ENCODE data around the gene DMP1. TPM values are rescaled to one million over a fixed set of nuclear protein-coding genes. Genes with fewer than 3 reads are reported as not detected.

DMP1 gene, protein sequence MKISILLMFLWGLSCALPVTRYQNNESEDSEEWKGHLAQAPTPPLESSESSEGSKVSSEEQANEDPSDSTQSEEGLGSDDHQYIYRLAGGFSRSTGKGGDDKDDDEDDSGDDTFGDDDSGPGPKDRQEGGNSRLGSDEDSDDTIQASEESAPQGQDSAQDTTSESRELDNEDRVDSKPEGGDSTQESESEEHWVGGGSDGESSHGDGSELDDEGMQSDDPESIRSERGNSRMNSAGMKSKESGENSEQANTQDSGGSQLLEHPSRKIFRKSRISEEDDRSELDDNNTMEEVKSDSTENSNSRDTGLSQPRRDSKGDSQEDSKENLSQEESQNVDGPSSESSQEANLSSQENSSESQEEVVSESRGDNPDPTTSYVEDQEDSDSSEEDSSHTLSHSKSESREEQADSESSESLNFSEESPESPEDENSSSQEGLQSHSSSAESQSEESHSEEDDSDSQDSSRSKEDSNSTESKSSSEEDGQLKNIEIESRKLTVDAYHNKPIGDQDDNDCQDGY
- 0.05 TPM for polyA plus RNA-seq (ENCODE audit: insufficient read length)

DNA sequence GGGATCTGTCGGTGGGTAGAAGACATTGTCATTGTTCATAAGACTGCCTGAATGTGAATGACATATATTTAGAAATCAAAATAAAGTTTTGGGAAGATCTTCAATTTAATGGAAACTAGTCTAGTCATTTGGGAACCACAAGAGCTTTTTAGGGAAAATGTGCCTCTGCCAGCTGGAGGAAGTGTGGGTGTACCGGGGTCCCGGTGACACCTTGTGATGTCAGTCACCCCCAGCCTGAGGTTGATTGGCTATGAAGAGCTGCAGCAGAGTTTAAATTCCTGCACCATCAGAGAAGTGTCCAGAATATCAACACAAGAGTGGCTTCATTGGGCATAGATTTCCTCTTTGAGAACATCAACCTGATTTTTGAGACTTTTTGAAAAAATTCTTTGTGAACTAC lies at the start of gene DMP1:
Gene DMP1, plus strand, starts transcription at position 301 of the 400 bp plus-strand sequence. CDS start 6,213 bp downstream, outside the sequence.
- no peak for DNase-seq (ENCODE audit: low read depth)

DNA sequence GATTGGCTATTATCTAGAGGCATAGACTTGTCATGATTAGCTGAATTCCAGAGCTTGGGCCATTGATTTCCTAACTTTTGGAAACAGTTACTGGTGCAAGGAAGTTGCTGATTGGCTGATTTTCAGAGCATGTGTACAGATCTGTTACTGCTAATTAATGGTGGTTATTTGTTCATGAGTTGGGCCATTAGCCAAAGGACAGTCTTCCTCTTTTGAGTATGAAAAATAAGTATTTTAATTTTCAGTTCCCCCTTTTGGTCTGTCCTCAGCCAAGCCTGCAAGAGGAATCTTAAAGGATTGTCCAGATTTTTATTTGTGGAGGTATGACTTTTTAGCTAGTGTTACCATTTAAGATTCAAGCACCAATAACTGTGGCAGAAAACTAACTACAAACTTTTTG lies 48.7 kb upstream of the DMP1 start:
- no peak for DNase-seq (ENCODE audit: low read depth)

DNA sequence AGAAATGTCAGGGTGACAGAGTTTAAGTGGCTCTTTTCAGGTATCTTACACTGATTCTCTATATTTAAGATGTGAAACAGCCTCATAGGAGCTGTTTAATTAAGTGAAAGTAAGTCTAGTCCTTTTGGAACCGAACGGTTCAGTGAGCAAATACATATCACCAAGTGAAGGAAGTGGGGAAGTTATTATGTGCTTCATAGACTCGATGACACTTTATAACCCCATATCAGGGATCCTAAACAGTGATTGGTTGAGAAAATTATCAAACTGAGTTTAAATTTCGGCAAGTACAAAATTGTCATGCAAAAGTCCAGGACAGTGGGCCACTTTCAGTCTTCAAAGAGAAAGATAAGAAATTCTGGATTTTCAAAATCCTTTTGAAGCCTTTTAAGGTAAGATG lies 41.9 kb upstream of the DMP1 start, which contains the start of gene DSPP:
Gene DSPP, plus strand, starts transcription at position 301 of the 400 bp plus-strand sequence. CDS start 2,380 bp downstream, outside the sequence.
- DNase-seq (ENCODE audit: low read depth), result no peak

DNA sequence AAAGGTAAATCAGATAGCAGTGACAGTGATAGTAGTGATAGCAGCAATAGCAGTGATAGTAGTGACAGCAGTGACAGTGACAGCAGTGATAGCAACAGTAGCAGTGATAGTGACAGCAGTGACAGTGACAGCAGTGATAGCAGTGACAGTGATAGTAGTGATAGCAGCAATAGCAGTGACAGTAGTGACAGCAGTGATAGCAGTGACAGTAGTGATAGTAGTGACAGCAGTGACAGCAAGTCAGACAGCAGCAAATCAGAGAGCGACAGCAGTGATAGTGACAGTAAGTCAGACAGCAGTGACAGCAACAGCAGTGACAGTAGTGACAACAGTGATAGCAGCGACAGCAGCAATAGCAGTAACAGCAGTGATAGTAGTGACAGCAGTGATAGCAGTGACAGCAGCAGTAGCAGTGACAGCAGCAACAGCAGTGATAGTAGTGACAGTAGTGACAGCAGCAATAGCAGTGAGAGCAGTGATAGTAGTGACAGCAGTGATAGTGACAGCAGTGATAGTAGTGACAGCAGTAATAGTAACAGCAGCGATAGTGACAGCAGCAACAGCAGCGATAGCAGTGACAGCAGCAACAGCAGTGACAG lies 35.7 kb upstream of the DMP1 start:
- DNase-seq (ENCODE audit: low read depth), result no peak

DNA sequence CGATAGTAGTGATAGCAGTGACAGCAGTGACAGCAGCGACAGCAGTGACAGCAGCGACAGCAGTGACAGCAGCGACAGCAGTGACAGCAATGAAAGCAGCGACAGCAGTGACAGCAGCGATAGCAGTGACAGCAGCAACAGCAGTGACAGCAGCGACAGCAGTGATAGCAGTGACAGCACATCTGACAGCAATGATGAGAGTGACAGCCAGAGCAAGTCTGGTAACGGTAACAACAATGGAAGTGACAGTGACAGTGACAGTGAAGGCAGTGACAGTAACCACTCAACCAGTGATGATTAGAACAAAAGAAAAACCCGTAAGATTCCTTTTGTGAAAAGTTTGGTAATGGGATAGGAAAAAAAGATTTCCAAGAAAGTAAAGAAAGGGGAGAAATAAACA lies 33.8 kb upstream of the DMP1 start:
- DNase-seq (ENCODE audit: low read depth), result no peak

DNA sequence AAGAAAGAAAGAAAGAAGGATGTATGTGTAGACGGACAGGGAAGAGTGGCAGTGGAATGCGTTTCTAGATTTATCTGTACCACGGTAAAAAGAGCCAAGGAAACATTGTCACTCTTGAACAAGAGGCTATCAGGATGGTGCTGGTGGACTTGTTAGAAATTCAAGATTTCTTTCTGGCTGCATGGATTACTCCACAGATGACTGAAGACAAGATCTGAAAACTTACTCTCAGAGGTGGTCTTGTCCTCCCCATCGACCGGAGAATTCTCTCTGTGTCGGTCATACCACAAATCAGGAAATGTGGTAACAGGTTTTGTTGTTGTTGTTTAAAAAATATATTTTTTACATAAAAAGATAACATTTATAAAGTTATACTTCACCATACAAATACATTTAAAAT lies 30.0 kb upstream of the DMP1 start:
- DNase-seq (ENCODE audit: low read depth), result no peak

DNA sequence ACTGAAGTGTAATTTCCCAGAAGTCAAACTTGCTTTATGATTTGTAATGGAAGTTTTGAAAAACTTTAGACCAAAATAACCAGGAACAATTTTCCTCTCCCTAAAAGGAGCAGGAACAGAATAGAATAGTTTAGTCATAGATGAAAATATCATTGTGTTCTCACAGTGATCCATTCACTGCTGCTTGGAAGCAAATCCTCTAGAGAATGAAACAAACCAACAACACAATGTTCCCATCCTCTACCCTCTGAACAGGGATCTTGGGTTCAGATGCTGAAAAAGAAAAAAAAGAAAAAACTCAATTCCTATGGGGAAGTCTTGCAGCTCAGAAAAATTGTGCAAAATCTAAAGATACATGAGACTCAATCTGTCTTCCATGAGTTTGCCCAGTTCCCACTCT lies 29.6 kb upstream of the DMP1 start:
- no peak for DNase-seq (ENCODE audit: low read depth)

DNA sequence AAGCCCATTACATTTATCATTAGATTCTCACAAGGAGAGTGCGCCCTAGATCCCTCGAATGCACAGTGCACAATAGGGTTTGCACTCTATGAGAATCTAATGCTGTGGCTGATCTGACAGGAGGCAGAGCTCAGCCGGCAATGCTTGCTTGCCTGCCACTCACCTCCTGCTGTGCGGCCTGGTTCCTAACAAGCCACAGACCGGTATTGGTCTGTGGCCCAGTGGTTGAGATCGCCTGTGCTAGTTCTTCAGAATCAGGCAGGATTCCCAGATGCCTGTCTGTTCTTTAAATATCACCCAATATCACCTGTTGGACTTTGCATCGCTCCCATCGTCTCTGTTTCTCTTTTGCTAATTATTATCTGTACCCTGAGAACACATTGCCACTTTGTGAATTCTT lies 27.8 kb upstream of the DMP1 start:
- no peak for DNase-seq (ENCODE audit: low read depth)

DNA sequence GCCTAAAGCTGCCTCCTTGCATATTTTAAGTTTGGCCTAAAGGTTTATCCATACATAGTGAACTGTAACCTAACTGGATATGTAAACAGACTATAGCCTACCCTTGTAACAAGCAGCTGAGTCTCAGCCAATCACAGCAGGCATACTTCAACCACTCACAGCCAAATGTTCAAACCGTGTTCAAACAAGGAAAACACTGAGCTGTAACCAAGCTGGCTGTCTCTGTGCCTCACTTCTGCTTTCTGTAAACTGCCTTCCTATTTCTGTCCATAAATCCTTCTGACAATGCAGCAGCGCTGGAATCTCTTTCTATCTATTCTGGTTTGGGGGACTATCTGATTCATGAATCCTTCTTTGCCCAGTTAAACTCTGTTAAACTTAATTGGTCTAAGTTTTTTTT lies 25.4 kb upstream of the DMP1 start:
- DNase-seq (ENCODE audit: low read depth), result no peak

DNA sequence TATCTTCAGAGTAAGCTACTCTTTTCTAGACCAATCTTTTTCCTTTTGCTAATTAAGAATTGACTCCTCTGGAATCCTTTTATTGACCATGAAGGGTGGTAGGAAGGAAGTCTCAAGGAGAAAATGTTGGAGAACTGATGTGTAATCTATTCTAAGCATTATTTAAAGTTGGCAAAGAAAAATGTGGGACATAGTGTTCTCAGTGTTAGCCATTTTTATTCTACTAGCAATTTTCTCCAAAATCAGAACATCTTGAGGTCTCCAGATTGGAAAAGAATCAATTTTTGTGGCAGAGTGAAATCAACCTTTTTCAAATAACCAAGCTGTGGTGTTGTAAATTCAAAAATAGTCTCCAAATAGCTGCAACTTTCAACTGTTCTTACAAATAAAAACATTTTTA lies 18.4 kb upstream of the DMP1 start:
- DNase-seq (ENCODE audit: low read depth), result no peak

DNA sequence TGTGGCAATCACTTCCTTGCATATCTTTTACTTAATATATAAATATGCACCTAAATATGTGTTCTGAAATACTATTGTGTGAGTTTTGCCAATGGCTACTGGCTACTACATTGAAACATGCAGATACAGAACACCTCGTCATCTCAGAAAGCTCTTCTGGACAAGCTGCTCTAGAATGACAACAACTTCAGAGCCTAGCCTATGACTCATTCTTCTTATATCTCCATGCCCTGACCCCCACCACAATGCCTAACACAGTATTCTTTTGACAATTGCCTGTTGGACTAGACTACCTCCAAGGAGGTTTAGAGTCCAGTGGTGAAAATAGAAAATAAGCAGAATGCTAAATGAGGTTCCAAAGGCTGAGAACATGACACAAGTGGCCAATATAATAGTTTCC lies 17.6 kb upstream of the DMP1 start:
- DNase-seq (ENCODE audit: low read depth), result no peak

DNA sequence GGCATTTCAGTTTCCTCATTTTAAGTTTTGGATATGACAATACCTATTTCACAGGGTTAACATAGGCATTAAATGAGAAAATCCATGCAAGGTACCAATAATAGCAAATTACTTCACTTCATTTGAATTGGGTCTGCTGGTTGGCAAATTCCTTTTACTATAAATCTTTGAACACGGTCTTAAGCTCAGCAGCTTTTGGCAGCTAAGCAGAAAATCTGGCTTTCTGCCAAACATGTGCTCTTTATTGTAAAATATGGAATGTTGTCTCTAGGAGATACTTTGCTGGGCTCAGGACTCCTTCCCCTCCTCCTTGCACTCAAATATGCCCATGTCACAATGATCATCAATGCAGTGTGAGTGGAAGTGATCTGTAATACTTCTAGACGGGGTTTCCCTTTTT lies 16.8 kb upstream of the DMP1 start:
- DNase-seq (ENCODE audit: low read depth), result peak; percentile 60

DNA sequence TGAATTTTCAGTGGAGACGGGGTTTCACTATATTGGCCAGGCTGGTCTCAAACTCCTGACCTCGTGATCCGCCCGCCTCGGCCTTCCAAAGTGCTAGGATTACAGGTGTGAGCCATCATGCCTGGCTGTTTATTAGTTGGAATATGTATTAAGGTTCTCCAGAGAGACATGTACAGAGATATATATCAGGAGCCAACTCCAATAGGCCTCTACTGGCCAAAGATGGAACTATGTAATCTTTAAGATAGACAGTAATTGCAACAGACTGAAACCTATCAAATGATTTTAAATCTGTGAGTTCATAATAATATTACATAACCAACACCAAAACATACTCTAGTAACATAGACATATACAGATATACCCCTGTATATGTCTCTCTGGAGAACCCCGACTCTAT lies 5.8 kb upstream of the DMP1 start:
- no peak for DNase-seq (ENCODE audit: low read depth)

DNA sequence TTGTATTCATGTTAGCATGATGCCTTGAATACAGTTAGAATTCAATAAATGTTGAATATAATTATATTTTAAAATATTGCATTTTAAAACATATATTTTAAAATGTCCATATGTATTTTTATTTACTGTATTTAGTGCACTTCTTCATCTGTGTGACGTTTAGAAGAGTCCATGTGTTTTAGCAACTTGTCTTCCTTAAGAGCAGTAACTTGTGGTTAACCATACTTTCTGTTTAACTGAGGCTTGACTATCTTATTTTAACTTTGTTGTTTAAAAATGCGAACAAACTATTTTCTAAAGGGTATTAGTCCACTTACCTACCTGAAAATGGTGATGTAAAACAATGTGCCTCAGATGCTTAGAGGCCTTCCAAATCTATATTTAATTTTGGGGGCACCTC lies 858 bp downstream of the DMP1 start:
- DNase-seq (ENCODE audit: low read depth), result no peak

DNA sequence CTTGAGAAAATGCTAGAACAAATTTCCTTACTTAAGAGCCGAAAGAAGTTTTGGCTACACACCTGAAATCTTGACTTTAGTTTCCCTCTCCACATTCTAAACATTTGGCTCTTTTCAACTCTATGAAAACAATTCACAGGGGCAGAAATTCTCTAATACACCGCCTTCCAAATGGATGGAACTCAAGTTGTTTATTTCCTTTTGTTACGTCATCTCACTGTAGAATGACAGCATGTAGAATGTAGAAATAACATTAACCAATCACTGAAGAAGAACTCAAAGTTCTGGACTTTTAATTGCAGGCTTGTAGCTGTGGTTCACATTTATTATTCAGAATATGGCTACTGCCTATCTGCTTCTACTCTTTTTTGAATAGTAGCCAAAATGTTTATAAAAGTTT lies 1.9 kb downstream of the DMP1 start:
- no peak for DNase-seq (ENCODE audit: low read depth)

DNA sequence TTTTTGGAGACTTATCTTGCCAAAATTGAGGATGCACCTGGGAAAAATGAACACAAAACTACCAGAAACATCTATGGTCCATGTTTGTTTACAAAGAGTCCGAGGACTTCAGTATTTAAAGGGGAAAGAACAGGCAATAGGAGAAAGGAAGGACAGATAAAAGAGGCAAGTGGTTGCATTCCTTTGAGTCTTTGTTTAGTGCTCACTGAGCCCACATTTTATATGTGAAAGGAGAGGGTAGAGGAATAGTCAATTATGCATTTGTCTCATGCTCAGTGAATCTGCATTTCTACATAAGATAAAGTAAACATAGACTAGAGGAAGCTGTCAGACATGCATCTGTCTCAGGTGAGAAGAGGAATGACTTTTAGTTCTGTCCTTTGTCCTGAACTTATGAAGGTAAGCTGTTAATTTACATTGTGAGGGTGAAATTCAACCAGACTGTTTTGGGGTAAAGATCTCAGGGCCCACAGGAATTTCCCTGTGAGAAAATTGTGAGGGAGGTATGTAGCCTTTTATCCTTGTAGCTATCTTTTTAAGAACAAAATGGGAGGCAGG lies 4.5 kb downstream of the DMP1 start:
- no peak for DNase-seq (ENCODE audit: low read depth)

DNA sequence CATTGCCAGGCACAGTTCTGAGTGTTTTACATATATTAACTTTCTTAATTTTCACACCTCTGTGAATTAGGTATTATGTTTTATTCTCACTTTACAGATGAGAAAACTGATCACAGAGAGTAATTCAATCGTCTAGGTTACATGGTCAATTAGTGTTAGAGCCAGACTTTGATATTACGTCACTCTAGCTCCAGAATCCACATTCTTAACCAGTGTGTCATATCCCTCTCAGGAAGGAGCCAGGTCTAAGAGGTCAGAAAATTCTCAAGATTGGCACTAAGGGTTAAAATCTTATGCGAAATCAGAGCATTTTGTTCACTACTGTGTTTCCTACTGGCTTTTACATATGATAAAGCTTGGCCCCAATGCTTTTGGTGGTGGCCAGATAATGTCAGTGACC lies 7.4 kb downstream of the DMP1 start:
- DNase-seq (ENCODE audit: low read depth), result no peak

DNA sequence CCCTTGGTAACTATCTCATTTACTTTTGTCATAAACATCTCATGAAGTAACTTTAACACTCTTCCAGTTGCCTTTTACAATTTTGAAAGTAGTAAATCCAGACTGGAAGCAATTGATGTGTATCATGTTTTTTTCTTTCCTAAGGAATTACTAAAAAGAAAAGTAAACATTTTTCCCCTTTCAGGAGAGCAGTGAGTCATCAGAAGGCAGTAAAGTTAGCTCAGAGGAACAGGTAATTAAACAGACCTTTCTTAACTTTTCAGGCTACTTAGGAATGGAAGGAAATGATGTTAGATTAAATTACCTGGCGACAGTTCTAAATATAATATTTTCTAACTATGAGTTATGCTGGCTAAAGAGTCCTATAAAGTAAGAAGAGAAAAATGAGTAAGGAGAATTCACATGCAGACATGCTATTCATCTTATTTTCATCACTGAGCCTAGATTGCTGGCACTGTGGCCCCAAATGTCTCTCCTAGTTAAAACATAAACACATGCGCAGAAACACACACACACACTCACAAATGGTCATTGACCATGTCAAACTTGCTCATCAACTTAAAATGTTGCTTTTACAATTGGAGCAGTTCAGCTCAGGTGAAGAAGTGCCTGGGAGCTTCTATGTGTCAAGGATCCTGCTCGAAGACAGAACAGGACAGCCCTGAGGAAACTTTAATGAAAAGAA lies 9.3 kb downstream of the DMP1 start:
- no peak for DNase-seq (ENCODE audit: low read depth)

DNA sequence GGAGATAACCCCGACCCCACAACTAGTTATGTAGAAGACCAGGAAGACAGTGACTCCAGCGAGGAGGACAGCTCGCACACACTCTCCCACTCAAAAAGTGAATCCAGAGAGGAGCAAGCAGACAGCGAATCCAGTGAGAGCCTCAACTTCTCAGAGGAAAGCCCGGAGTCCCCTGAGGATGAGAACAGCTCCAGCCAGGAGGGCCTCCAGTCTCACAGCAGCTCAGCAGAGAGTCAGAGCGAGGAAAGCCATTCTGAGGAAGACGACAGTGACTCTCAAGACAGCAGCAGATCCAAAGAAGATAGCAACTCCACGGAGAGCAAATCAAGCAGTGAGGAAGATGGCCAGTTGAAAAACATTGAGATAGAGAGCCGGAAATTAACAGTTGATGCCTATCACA lies 12.8 kb downstream of the DMP1 start:
- DNase-seq (ENCODE audit: low read depth), result no peak

DNA sequence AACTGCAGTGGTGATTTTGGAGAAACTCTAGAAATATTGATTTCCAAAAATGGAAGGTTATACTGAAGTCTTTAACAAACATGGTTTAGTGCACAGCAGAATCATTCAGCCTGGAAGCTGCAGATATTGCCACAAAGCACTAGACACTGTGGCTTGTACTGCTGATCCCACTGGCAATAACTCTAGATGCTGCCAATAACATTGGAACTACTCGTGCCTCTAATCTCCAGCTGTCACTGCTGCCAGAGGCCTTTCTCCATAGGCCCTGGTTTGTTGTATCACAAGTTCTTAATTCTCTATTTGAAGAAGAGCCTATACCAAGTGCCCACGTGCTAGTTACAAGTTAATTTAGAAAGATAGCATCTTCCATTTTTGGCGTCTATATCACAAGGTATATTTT lies 19.3 kb downstream of the DMP1 start:
- no peak for DNase-seq (ENCODE audit: low read depth)

DNA sequence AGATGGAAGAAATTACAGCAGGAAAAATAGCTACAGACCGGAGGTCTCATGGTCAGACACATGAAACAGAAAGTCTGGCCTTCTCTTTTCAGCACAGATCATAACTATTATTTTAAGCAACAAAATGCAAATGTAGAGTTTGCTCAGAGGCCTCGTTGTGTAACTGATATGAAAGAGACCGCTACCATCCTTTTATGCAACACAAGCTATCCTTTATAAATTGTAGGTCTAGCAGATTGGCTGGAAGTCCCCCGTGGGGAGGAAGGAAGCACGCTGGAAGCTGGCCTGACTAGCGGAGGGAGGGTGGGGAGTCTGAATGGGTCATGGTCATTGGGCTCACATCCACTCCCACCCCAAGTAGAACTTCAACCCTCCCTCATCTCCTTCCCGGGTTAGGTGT lies 27.7 kb downstream of the DMP1 start:
- no peak for DNase-seq (ENCODE audit: low read depth)

DNA sequence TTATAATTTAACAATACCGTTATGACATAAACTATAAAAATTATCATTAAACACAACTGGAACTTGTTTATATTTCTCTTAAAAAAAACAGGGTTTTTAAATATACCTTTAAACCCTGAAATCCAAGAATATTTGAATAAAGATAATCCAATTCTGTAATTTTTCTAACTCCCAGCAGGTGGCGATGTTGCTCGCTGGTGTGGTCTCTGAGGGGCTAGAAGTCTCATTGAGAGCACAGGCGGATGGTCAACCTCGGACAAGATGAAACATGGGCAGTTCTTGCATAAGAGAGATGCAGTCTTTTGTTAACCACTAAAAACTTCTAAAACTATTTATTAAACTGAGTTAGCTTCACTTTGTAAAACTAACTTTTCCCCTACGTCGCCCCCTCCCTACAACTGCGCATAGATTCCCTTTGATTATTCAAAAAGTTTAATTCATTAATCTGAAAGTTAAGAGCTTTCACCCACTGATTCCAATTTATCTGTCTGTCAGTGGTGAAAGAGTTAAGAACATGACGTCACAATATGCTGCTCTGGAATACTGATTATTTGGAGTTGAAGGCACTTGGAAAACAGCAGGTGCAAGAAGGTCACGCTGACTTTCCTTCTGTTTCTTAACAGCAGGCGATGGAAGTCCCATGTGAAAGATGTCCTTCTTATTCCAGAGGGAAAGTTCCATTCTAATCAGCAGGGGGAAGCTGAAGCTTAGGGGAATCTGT lies 29.5 kb downstream of the DMP1 start:
- DNase-seq (ENCODE audit: low read depth), result peak; percentile 25

All from forelimb muscle (tissue), 1 donor.